Neural crest cell (in vitro differentiated cells): ENCODE data around the gene FARP1. TPM values are rescaled to one million over a fixed set of nuclear protein-coding genes. Genes with fewer than 3 reads are reported as not detected.

Experiments used
- DNase-seq: peaks from one replicate; pipeline ENCODE4 v3.0.0; 2021; ENCODE audit warnings: low read depth, mixed read lengths, low spot score
- H3K27ac Mint-ChIP-seq: one replicate; pipeline ENCODE4 v1.8.0; 2021; ENCODE audit warnings: mild to moderate bottlenecking, mixed read lengths; ENCODE audit not compliant: unreplicated experiment
- H3K27me3 Mint-ChIP-seq: 2 replicates; pipeline ENCODE4 v1.8.0; 2021; ENCODE audit warnings: low read depth, mild to moderate bottlenecking, mixed read lengths
- H3K36me3 Mint-ChIP-seq: 2 replicates; pipeline ENCODE4 v1.8.0; 2021; ENCODE audit warnings: low read depth, mild to moderate bottlenecking, mixed read lengths
- H3K4me1 Mint-ChIP-seq: 2 replicates; pipeline ENCODE4 v1.8.0; 2021; ENCODE audit warnings: mixed read lengths
- H3K4me3 Mint-ChIP-seq: one replicate; pipeline ENCODE4 v1.8.0; 2021; ENCODE audit warnings: mild to moderate bottlenecking, mixed read lengths
- H3K9me3 Mint-ChIP-seq: 2 replicates; pipeline ENCODE4 v1.8.0; 2021; ENCODE audit warnings: mixed read lengths
- total RNA-seq: library from RNA; stranded (reverse); gene quantifications from 2 replicates; pipeline ENCODE4 v1.2.1, GENCODE V29; 2021
- TF ChIP-seq, protein P1 (sequence below): fragments of 200-600 bp; sonication (generic); conservative IDR thresholded peaks from 2 replicates; pipeline ENCODE4 v1.5.0; 2021; ENCODE audit warnings: antibody characterized with exemption, mild to moderate bottlenecking

The FARP1 gene
- total RNA-seq, 1 donor from 2014 or later, result 138 TPM

DNA sequence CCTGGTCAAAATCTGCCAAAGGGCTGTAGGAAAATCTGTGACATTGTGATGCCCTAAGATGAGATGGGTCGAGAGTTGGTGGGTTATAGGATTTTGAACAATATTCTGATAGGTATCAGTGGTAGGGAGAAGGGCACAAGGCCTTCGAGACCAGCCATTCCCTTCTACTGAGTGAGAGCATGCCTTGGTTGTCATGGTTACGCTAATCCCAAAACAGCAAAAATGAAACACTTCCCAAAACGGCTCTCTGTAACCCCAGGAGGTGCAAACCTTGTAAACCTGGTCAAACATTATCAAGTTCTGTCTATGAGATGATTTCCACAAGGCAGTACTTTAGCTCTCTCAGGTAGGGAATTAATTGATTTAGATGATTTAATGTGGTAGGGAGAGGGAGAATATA, 192.8 kb downstream of the FARP1 start:
- Mint-ChIP-seq H3K4me1 (peaks cover 44% of the 10 kb centered on the region), H3K36me3 (peaks cover 2% of the 10 kb centered on the region), H3K27ac (no peak overlapping the region), H3K27me3 (no peaks in the 10 kb centered on the region), H3K9me3 (peaks cover 5% of the 10 kb centered on the region), H3K4me3 (no peak overlapping the region)
- TF ChIP-seq, protein P1, sequence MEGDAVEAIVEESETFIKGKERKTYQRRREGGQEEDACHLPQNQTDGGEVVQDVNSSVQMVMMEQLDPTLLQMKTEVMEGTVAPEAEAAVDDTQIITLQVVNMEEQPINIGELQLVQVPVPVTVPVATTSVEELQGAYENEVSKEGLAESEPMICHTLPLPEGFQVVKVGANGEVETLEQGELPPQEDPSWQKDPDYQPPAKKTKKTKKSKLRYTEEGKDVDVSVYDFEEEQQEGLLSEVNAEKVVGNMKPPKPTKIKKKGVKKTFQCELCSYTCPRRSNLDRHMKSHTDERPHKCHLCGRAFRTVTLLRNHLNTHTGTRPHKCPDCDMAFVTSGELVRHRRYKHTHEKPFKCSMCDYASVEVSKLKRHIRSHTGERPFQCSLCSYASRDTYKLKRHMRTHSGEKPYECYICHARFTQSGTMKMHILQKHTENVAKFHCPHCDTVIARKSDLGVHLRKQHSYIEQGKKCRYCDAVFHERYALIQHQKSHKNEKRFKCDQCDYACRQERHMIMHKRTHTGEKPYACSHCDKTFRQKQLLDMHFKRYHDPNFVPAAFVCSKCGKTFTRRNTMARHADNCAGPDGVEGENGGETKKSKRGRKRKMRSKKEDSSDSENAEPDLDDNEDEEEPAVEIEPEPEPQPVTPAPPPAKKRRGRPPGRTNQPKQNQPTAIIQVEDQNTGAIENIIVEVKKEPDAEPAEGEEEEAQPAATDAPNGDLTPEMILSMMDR, result no peak
- no peak for DNase-seq

DNA sequence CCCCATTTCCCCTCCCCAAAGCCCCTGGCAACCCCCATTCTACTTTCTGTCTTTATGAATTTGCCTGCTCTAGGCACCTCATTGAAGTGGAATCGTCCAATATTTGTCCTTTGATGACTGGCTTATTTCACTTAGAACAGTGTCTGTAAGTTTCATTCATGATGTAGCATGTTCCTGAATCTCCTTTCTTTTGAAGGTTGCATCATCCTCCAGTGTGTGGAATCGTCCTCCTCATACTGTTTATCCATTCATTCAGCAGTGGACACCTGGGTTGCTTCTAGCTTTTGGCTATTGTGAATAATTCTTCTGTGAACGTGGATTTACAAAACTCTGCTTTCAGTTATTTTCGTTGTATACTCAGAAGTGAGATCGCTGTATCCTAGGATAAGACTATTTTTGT, 195.4 kb downstream of the FARP1 start:
- H3K4me1 Mint-ChIP-seq, result peaks cover 26% of the 10 kb centered on the region
- DNase-seq, result no peak
- no peak overlapping the region for H3K4me3 Mint-ChIP-seq
- no peaks in the 10 kb centered on the region for H3K27me3 Mint-ChIP-seq
- TF ChIP-seq, protein P1, result no peak
- peaks cover 5% of the 10 kb centered on the region for H3K9me3 Mint-ChIP-seq
- H3K36me3 Mint-ChIP-seq, result peaks cover 2% of the 10 kb centered on the region
- peak overlapping the region; percentile 4 for H3K27ac Mint-ChIP-seq

DNA sequence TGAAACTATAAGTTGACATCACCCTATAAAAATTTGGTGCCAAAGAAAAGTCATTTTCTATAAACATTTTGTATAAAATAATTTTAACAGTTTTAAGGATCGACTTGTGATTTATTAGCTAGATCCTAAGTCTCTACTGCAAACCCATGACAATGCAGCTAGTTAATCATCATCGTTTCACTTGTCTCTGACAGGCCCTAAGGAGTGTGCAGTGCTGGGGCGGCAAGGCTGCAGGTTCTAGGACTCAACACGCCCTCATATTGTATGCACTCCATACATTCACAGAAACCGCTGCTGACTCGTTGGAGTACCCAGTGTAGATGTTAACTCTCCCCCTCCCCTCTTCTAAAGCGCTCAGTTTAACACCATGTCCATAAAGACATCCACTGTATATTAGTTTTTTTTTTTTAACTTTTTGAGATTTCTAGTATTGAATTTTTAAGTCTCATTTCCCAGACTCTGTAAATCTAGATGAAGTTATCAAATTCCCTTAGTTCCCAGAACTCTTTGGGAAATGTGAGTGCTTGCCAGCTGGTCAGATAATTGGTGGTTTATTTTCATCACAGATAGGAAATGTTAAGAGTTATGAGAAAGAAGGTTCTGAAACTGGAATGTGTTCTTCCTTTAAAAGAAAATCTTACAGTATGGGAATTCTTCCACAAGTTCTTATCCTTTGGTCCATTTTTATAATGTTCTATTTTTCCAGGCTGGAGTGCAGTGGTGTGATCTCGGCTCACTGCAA, 197.0 kb downstream of the FARP1 start:
- Mint-ChIP-seq H3K36me3 (peaks cover 2% of the 10 kb centered on the region), H3K4me3 (no peak overlapping the region), H3K4me1 (peaks cover 24% of the 10 kb centered on the region), H3K27ac (no peak overlapping the region), H3K27me3 (no peaks in the 10 kb centered on the region), H3K9me3 (peaks cover 5% of the 10 kb centered on the region)
- TF ChIP-seq, protein P1, result no peak
- no peak for DNase-seq

DNA sequence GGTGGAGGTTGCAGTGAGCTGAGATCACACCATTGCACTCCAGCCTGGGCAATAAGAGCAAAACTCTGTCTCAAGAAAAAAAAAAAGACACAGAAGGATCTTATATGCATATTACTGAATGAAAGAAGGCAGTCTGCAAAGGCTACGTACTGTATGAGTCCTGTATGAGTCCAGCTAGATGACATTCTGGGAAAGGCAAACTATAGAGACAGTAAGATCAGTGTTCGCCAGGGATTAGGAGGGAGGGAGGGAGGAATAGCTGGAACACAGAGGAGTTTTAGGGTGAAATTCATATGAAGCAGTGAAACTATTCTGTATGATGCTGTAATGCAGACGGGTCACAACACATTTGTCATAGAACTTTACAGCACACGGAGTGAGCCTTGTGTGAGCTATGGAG, 200.1 kb downstream of the FARP1 start:
- Mint-ChIP-seq H3K4me3 (no peak overlapping the region), H3K27ac (no peak overlapping the region), H3K4me1 (peaks cover 31% of the 10 kb centered on the region), H3K9me3 (no peaks in the 10 kb centered on the region), H3K36me3 (peaks cover 3% of the 10 kb centered on the region), H3K27me3 (no peaks in the 10 kb centered on the region)
- no peak for DNase-seq
- TF ChIP-seq, protein P1, result no peak

DNA sequence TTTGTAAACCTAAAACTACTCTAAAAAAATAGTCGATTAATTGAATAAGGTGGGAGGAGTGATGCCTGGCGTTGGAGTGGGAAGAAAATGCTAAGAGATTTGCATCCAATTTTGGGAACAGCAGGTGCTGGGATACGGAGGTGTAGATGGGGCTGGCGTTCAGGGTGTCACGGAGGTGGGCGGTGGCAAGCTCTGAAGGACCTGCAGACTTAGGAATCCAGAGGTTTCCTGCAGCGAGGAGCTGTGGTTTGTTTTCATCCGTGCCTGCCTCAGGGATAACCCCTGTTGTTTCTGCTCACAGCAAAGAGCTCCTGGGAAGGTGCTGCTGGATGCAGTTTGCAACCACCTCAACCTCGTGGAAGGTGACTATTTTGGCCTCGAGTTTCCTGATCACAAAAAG, 200.6 kb downstream of the FARP1 start:
- Mint-ChIP-seq H3K9me3 (no peaks in the 10 kb centered on the region), H3K4me1 (peaks cover 27% of the 10 kb centered on the region), H3K27me3 (no peaks in the 10 kb centered on the region), H3K27ac (no peak overlapping the region), H3K36me3 (peaks cover 3% of the 10 kb centered on the region), H3K4me3 (no peak overlapping the region)
- no peak for DNase-seq
- TF ChIP-seq, protein P1, result no peak
